Femur (tissue), 1 donor: Measurements from ENCODE around the gene FOSL1.
"Not testable (repeated sequence)": the region's sequence is repeated elsewhere in the genome, so short reads cannot be mapped to it uniquely, and the experiment has no call there.

Experiments used
- DNase-seq: peaks from one replicate; pipeline ENCODE4 v3.0.0-alpha.2; 2017

Gene FOSL1

DNA sequence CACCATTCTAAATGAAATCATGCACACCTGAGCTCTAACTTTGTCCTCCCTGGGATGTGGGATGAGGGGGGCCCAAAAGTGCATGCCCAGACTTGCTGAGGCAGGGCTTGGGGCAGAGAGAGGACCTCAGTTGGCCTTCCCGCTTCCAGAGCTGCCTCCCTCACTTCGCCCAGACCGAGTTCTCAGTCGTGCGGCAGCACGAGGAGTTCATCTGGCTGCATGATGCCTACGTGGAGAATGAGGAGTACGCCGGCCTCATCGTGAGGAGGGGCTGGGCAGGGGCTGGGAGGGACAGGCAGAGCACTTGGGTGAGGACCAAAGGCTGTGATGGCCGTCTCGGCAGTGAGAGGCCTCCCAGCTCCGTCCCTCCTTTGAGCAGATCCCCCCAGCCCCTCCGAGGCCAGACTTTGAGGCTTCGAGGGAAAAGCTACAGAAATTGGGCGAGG, 50.4 kb downstream of the FOSL1 start:
- no peak for DNase-seq

DNA sequence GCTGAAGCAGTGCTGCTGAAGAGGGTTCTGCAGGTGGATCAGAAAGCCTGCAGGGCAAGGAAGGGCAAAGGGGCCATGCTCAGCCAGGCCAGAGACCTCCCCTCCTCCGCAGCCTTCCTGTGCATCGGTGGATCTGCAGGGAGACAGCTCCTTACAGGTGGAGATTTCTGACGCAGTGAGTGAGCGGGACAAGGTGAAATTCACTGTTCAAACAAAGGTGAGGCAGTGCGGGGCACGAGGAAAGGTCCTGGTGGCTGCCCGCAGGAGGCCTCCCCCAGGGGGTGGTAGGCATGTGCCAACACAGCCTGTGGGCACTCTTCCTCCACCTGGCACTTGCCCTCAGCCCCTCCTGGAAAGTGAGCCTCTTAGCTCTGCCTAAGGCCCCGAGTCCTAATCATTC, 50.8 kb downstream of the FOSL1 start:
- no peak for DNase-seq

DNA sequence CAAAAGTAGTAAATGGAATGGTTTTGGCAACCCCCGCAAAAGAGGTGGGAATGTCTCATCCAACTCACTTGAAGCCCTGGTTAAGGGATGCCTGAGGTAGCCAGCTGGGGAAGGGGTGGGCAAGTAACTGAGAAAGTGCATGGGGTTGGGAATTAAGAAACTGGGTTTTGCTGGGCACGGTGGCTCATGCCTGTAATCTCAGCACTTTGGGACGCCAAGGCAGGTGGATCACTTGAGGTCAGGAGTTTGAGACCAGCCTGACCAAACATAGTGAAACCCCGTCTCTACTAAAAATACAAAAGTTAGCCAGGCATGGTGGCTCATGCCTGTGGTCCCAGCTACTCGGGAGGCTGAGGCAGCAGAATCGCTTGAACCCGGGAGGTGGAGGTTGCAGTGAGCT, 51.5 kb downstream of the FOSL1 start:
- DNase-seq: not testable (repeated sequence)

- no peak for DNase-seq
Observed at GRCh38 chr11:65847746-65848145, 52.4 kb downstream of the FOSL1 start.

DNA sequence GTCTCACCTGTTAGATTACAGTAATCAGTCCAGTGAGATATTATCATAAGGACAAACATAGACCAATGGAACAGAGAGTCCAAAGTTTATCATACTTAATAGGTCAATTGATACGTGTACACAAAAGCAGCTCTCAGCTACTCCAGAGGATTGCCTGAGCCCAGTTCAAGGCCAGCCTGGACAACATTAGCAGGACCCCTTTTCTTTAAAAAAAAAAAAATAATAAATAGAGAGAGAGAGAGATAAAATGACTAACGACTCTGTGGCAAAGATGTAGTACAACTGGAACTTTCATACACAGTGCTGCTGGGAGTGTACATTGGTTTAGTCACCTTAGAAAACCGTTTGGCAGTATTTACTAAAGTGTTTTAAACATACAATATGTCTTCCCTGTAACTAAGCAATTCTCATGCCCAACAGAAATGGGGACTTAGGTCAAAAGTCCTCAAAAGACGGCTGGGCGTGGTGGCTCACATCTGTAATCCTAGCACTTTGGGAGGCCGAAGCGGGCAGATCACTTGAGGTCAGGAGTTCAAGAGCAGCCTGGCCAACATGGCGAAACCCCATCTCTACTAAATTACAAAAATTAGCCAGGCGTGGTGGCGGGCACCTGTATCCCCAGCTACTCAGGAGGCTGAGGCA, 55.8 kb downstream of the FOSL1 start:
- no peak for DNase-seq

GRCh38 chr11:65843811-65844210, 56.4 kb downstream of the FOSL1 start:
- DNase-seq: no peak

DNA sequence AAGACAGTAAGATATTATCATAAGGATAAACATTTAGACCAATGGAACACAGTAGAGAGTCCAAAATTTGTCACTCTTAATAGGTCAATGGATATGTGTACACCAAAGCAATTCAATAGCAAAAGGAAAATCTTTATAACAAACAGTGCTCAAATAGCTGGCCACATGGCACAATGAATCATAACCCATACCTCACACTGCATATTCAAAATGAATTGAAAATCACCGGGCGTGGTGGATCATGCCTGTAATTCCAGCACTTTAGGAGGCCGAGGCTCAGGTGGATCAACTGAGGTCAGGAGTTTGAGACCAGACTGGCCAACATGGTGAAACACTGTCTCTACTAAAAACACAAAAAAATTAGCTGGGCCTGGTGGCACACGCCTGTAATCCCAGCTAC, 58.0 kb downstream of the FOSL1 start:
- DNase-seq: no peak
